Neural cell (in vitro differentiated cells): ENCODE data around the gene MAGI2.

Source experiments
- CTCF ChIP-seq: fragments of 450-650 bp; IDR thresholded peaks from 2 replicates; pipeline ENCODE4 v1.5.1; 2014; ENCODE audit warnings: antibody characterized with exemption, mild to moderate bottlenecking, moderate library complexity; ENCODE audit not compliant: poor library complexity, severe bottlenecking
- EP300 ChIP-seq: fragments of 450-650 bp; conservative IDR thresholded peaks from 2 replicates; pipeline ENCODE4 v1.6.1; 2014; ENCODE audit warnings: antibody characterized with exemption, mild to moderate bottlenecking, moderate library complexity; ENCODE audit not compliant: poor library complexity, severe bottlenecking
- EZH2 ChIP-seq: fragments of 200-600, 300-800 bp; shearing (Covaris generic), sonication (generic); IDR thresholded peaks from 2 replicates; pipeline ENCODE4 v1.6.1; 2014; ENCODE audit warnings: antibody characterized with exemption, low read length, borderline replicate concordance, mild to moderate bottlenecking; ENCODE audit not compliant: insufficient read depth, poor library complexity, severe bottlenecking
- POLR2AphosphoS5 ChIP-seq: IDR thresholded peaks from 2 replicates; pipeline ENCODE4 v1.6.1; 2012
- SMC3 ChIP-seq: fragments of 450-650 bp; conservative IDR thresholded peaks from 2 replicates; pipeline ENCODE4 v1.6.1; 2014; ENCODE audit warnings: antibody characterized with exemption, mild to moderate bottlenecking, moderate library complexity; ENCODE audit not compliant: poor library complexity

GRCh38 chr7:79451580-79451979 lies 1.9 kb downstream of the MAGI2 start:
- no peak for TF ChIP-seq CTCF
- TF ChIP-seq EP300: no peak
- no peak for TF ChIP-seq POLR2AphosphoS5
- TF ChIP-seq SMC3: no peak
- no peak for TF ChIP-seq EZH2
